Measurements from ENCODE around the gene LY6G5C.

DNA sequence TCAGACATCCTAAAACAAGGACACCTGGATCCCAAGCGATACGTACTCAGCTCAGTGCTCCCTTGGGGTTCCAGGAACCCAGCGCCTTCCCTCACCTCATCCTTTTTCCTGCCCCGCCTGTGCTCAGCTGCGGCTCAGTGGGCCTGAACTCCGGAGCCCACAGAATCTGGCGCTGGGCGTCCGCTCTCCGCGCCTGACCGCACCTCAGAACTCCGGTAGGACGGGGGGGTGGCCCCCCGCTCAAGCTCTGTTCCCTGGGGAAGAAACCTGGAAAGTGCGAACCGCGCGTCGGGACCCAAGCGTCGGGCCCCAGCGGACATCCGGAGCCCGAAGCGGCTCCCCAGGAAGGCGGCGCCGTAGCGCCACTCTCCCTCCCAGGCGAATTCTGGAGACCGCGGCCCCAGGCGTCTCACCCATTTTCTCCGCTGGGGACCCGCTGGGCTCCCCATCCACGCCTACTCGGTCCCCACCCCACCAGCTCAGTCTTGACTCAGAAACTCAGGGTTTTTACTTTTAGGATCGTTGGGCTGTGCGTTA is 336 bp upstream of the LY6G5C start:
- no peak for TF ChIP-seq FOXA1 (IDR thresholded peaks at IDR 0.05)
- no peak for TF ChIP-seq GABPA (IDR thresholded peaks at IDR 0.05 in 1 of 2, conservative IDR thresholded peaks at IDR 0.05 in 1 of 2)
- peak; percentile 9 for TF ChIP-seq CTCF (IDR thresholded peaks at IDR 0.05; ENCODE audit: low read depth, low read length, missing input control)
- TF ChIP-seq REST (IDR thresholded peaks at IDR 0.05), result no peak
- no peak for TF ChIP-seq TAF1 (conservative IDR thresholded peaks at IDR 0.05)
- no peak for TF ChIP-seq YY1 (IDR thresholded peaks at IDR 0.05)
- TF ChIP-seq RAD21 (IDR thresholded peaks at IDR 0.05), result no peak
- TF ChIP-seq, protein P1, sequence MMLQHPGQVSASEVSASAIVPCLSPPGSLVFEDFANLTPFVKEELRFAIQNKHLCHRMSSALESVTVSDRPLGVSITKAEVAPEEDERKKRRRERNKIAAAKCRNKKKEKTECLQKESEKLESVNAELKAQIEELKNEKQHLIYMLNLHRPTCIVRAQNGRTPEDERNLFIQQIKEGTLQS (IDR thresholded peaks at IDR 0.05), result no peak
- TF ChIP-seq, protein P2, sequence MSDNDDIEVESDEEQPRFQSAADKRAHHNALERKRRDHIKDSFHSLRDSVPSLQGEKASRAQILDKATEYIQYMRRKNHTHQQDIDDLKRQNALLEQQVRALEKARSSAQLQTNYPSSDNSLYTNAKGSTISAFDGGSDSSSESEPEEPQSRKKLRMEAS (IDR thresholded peaks at IDR 0.05), result no peak
- TF ChIP-seq SP1 (IDR thresholded peaks at IDR 0.05), result no peak
- no peak for TF ChIP-seq HNF4A (conservative IDR thresholded peaks at IDR 0.05)
- no peak for TF ChIP-seq RXRA (IDR thresholded peaks at IDR 0.05)
- TF ChIP-seq HNF4G (IDR thresholded peaks at IDR 0.05), result no peak
- TF ChIP-seq NR2F2 (IDR thresholded peaks at IDR 0.05), result no peak

Data from liver (tissue), 3 donors.